DMS79 treated with DMSO at 0.1 percent for 48 hours (cell line): ENCODE data around the gene MINDY4.

Source experiments
- DNase-seq: peaks from one replicate; lab custom pipeline; 2025; lab: John Stamatoyannopoulos, UW

The MINDY4 gene

GRCh38 chr7:30932562-30932961 is 161.3 kb downstream of the MINDY4 start:
- DNase-seq = no peak

- no peak for DNase-seq
These were observed 162.1 kb downstream of the MINDY4 start for GRCh38 chr7:30933124-30933974.

GRCh38 chr7:30934225-30934624 is 163.0 kb downstream of the MINDY4 start:
- DNase-seq = no peak

- no peak for DNase-seq
These were observed 163.7 kb downstream of the MINDY4 start for GRCh38 chr7:30934732-30935568.

- no peak for DNase-seq
These were observed 164.3 kb downstream of the MINDY4 start for GRCh38 chr7:30935569-30935877.

GRCh38 chr7:30936650-30937245 is 165.5 kb downstream of the MINDY4 start:
- no peak for DNase-seq

GRCh38 chr7:30937416-30937815 is 166.2 kb downstream of the MINDY4 start:
- no peak for DNase-seq

- DNase-seq = peak; percentile 77
These were observed 167.5 kb downstream of the MINDY4 start for GRCh38 chr7:30938435-30939316.

GRCh38 chr7:30941582-30942323 is 170.5 kb downstream of the MINDY4 start:
- DNase-seq = no peak
